Endothelial cell of umbilical vein (primary cell): Measurements from ENCODE around the gene RBM17. TPM values are rescaled to one million over a fixed set of nuclear protein-coding genes. Genes with fewer than 3 reads are reported as not detected.

Experiments used
- BruUV-seq: library from RNA; stranded (reverse); fragments of 400-500 nt; replicated peaks from 2 replicates; lab custom pipeline; 2021; lab: Mats Ljungman, UMichigan
- CTCF ChIA-PET: fragments of 300-600, 350-600 bp; sonication (Branson Sonifier 250); formaldehyde crosslinking; loops from one replicate; lab custom pipeline; 2021; ENCODE audit warnings: antibody characterized with exemption, inconsistent platforms; lab: Charles Lee
- POLR2A ChIA-PET: fragments of 300-600, 350-600 bp; sonication (Branson Sonifier 250); formaldehyde crosslinking; loops from one replicate; lab custom pipeline; 2021; ENCODE audit warnings: antibody characterized with exemption, inconsistent platforms; lab: Charles Lee
- DNase-seq: peaks from one replicate; pipeline ENCODE4 v3.0.0-alpha.2; 2011; ENCODE audit warnings: low read depth, low spot score
- FAIRE-seq: peaks from 2 replicates; lab custom pipeline; 2011; peaks lifted over from hg19 to GRCh38; lab: Jason Lieb, UNC
- H2AFZ ChIP-seq: 2 replicates; pipeline ENCODE4 v1.6.0; 2012; ENCODE audit warnings: low read depth, low read length, control low read depth, inconsistent platforms
- H3K27ac ChIP-seq: 2 replicates; pipeline ENCODE4 v1.5.1; 2011; ENCODE audit warnings: low read depth, mild to moderate bottlenecking, control low read depth, low read length, moderate library complexity; ENCODE audit not compliant: insufficient read depth
- H3K27me3 ChIP-seq, 2 experiments: 2 replicates each; pipeline versions ENCODE4 v1.6.0 to v1.6.1; 2011; ENCODE audit warnings: low read length in 2 of 2, mixed read lengths in 1 of 2; ENCODE audit not compliant: control insufficient read depth in 2 of 2, insufficient read depth in 2 of 2
- H3K36me3 ChIP-seq, 2 experiments: 2 replicates in 1 of 2; 3 replicates in 1 of 2; pipeline ENCODE4 v1.5.1; 2011; ENCODE audit warnings: low read length in 2 of 2, mild to moderate bottlenecking in 1 of 2, moderate library complexity in 1 of 2; ENCODE audit not compliant: control insufficient read depth in 2 of 2, insufficient read depth in 2 of 2; ENCODE audit errors: extremely low read depth in 1 of 2
- H3K4me1 ChIP-seq: 3 replicates; pipeline ENCODE4 v1.5.1; 2011; ENCODE audit warnings: mild to moderate bottlenecking, low read length; ENCODE audit not compliant: control insufficient read depth, insufficient read depth; ENCODE audit errors: extremely low read depth
- H3K4me2 ChIP-seq: 2 replicates; pipeline ENCODE4 v1.6.1; 2011; ENCODE audit warnings: low read length, control low read depth, mixed read lengths; ENCODE audit not compliant: insufficient read depth
- H3K4me3 ChIP-seq, 3 experiments: fragments of 200-600 bp in 1 of 3; sonication (generic), shearing (Covaris generic) in 1 of 3; replicated peaks in 1 of 3; 2 replicates each; pipeline ENCODE4 v1.5.1; 2011 to 2016; ENCODE audit warnings: control low read depth in 3 of 3, low read length in 3 of 3, mild to moderate bottlenecking in 2 of 3, inconsistent platforms in 1 of 3, low read depth in 1 of 3, moderate library complexity in 1 of 3; ENCODE audit not compliant: insufficient read depth in 1 of 3
- H3K79me2 ChIP-seq: 2 replicates; pipeline ENCODE4 v1.6.0; 2012; ENCODE audit warnings: low read length, inconsistent platforms; ENCODE audit not compliant: control insufficient read depth, insufficient read depth
- H3K9ac ChIP-seq: replicated peaks from 2 replicates; pipeline ENCODE3; 2011; ENCODE audit warnings: low read length, control low read depth; ENCODE audit not compliant: insufficient read depth; ENCODE audit errors: extremely low read depth
- H3K9me1 ChIP-seq: replicated peaks from 3 replicates; pipeline ENCODE4 v1.6.0; 2011; ENCODE audit warnings: mild to moderate bottlenecking, low read length; ENCODE audit not compliant: control insufficient read depth, insufficient read depth; ENCODE audit errors: extremely low read depth
- H3K9me3 ChIP-seq: replicated peaks from 2 replicates; pipeline ENCODE4 v1.5.1; 2012; ENCODE audit warnings: low read length, inconsistent platforms; ENCODE audit not compliant: control insufficient read depth, insufficient read depth
- H4K20me1 ChIP-seq: replicated peaks from 2 replicates; pipeline ENCODE3; 2011; ENCODE audit warnings: mild to moderate bottlenecking, low read length; ENCODE audit not compliant: control insufficient read depth, insufficient read depth; ENCODE audit errors: extremely low read depth
- EZH2 ChIP-seq: IDR thresholded peaks from 2 replicates; pipeline ENCODE4 v1.6.1; 2012; ENCODE audit warnings: borderline replicate concordance, low read depth, mild to moderate bottlenecking, moderate library complexity, low read length, inconsistent platforms; ENCODE audit not compliant: severe bottlenecking
- FOS ChIP-seq: IDR thresholded peaks from 2 replicates; pipeline ENCODE4 v1.6.1; 2011; ENCODE audit warnings: mild to moderate bottlenecking, low read length, moderate library complexity, borderline replicate concordance; ENCODE audit not compliant: insufficient read depth
- GATA2 ChIP-seq: IDR thresholded peaks from 2 replicates; pipeline ENCODE4 v1.7.0; 2011; ENCODE audit warnings: low read depth, mild to moderate bottlenecking, moderate library complexity, mixed read lengths, low read length; ENCODE audit not compliant: insufficient read length, insufficient read depth
- JUN ChIP-seq: IDR thresholded peaks from 2 replicates; pipeline ENCODE4 v1.6.1; 2011; ENCODE audit warnings: borderline replicate concordance, low read depth; ENCODE audit not compliant: insufficient read length, insufficient read depth
- MYC ChIP-seq: IDR thresholded peaks from one replicate; pipeline ENCODE4 v1.6.1; 2011; ENCODE audit warnings: mild to moderate bottlenecking, low read depth, low read length
- POLR2A ChIP-seq: IDR thresholded peaks from 2 replicates; pipeline ENCODE4 v1.6.1; 2012; ENCODE audit warnings: low read depth, mild to moderate bottlenecking, control low read depth, low read length
- POLR2AphosphoS5 ChIP-seq: IDR thresholded peaks from 2 replicates; pipeline ENCODE4 v1.6.1; 2012; ENCODE audit warnings: low read depth, mild to moderate bottlenecking, control low read depth, low read length, moderate library complexity; ENCODE audit not compliant: insufficient read depth
- dilution Hi-C: fragments of 300-500 bp; cut with MboI; formaldehyde crosslinking; loops from one replicate; pipeline ENCODE4 v1.15.0; 2019; ENCODE audit warnings: low sequenced_read_pairs; ENCODE audit not compliant: extremely low pct_ligation_motif_present
- intact Hi-C: fragments of 100-400 bp; cut with micrococcal nuclease; formaldehyde crosslinking; loops from one replicate; pipeline ENCODE4 v1.10.0; 2022
- polyA plus RNA-seq, 4 experiments: library from polyadenylated mRNA; depleted of rRNA in 3 of 4; stranded (reverse) in 3 of 4; unstranded in 1 of 4; fragments of >200 nt; gene quantifications; 2 replicates each; pipeline versions ENCODE4 v1.2.1 to v1.2.3, GENCODE V29; 2011 to 2012; ENCODE audit warnings: missing spikeins in 1 of 4
- total RNA-seq: library from RNA; stranded (reverse); gene quantifications from 2 replicates; pipeline ENCODE4 v1.2.3, GENCODE V29; 2021
- TF ChIP-seq, protein P1 (sequence below), 2 donors: IDR thresholded peaks; 1 replicate in 1 of 2; 2 replicates in 1 of 2; pipeline ENCODE4 v1.5.1; 2011; ENCODE audit warnings: low read length in 2 of 2, mild to moderate bottlenecking in 2 of 2, moderate library complexity in 2 of 2, control low read depth in 1 of 2, inconsistent platforms in 1 of 2, low read depth in 1 of 2; ENCODE audit not compliant: insufficient read depth in 1 of 2; ENCODE audit errors: extremely low read depth in 1 of 2
- TF ChIP-seq, protein P2 (sequence below): IDR thresholded peaks from 2 replicates; pipeline ENCODE4 v1.6.1; 2011; ENCODE audit not compliant: insufficient read depth, insufficient read length

RBM17 gene
- total and polyA plus RNA-seq, 2 donors (not counting 3 experiments of a cell fraction or from before 2014, with no cell fraction given) = 23.1 to 148 TPM

DNA sequence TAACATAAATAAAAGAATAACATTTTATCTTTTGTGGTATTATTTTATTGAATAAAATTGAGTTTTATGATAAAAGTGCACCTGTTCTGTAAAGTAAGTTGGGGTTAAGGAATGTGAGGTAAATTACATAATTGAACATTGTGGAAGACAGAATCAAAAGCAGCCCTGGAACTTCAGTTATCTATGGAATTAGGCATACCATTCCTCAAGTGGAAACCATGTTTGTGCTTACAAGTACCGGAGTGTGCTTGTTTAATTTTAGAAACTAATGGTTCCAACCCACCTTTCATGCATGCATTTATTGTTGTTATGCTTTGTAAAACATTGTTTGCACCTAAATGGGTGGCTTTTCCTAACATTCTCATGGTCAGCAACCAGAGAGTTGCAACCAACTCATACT is 28.0 kb downstream of the RBM17 start:
- Histone ChIP-seq H3K79me2 (peaks cover 2% of the 10 kb centered on the region), H4K20me1 (no peaks in the 10 kb centered on the region), H3K9me1 (no peaks in the 10 kb centered on the region), H3K9me3 (no peaks in the 10 kb centered on the region), H3K27ac (no peak overlapping the region), H3K4me1 (peaks cover 13% of the 10 kb centered on the region), H3K4me3 (no peak overlapping the region), H3K36me3 (peaks cover 17 to 22% of the 10 kb centered on the region in 2 experiments), H3K9ac (no peak overlapping the region), H2AFZ (no peak overlapping the region), H3K4me2 (no peak overlapping the region), H3K27me3 (no peaks in the 10 kb centered on the region)
- DNase-seq (no peak), FAIRE-seq (no peak)
- intact Hi-C loops (no loop called here), dilution Hi-C loops (no loop called here)
- ChIA-PET CTCF (interaction anchor here (0.7 to 0.8 kb wide), 2 partner anchors 38 to 289 kb away, joined by 3 read pairs; no protein-coding TSS in a partner anchor), POLR2A (no interaction called here)
- no TSS peak for BruUV-seq
- no peak for TF ChIP-seq MYC
- no peak for TF ChIP-seq EZH2
- TF ChIP-seq, protein P1, sequence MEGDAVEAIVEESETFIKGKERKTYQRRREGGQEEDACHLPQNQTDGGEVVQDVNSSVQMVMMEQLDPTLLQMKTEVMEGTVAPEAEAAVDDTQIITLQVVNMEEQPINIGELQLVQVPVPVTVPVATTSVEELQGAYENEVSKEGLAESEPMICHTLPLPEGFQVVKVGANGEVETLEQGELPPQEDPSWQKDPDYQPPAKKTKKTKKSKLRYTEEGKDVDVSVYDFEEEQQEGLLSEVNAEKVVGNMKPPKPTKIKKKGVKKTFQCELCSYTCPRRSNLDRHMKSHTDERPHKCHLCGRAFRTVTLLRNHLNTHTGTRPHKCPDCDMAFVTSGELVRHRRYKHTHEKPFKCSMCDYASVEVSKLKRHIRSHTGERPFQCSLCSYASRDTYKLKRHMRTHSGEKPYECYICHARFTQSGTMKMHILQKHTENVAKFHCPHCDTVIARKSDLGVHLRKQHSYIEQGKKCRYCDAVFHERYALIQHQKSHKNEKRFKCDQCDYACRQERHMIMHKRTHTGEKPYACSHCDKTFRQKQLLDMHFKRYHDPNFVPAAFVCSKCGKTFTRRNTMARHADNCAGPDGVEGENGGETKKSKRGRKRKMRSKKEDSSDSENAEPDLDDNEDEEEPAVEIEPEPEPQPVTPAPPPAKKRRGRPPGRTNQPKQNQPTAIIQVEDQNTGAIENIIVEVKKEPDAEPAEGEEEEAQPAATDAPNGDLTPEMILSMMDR (IDR thresholded peaks at IDR 0.05; ENCODE audit: extremely low read depth in 1 of 2, insufficient read depth in 1 of 2, low read depth in 1 of 2, low read length in 2 of 2) = no peak
- no peak for TF ChIP-seq GATA2
- TF ChIP-seq, protein P2, sequence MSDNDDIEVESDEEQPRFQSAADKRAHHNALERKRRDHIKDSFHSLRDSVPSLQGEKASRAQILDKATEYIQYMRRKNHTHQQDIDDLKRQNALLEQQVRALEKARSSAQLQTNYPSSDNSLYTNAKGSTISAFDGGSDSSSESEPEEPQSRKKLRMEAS = no peak
- TF ChIP-seq FOS = no peak
- TF ChIP-seq POLR2AphosphoS5 = no peak
- TF ChIP-seq POLR2A = no peak
- no peak for TF ChIP-seq JUN
